ENCODE data around the gene NCKAP5.

The NCKAP5 gene

GRCh38 chr2:133600266-133600928, 32.1 kb upstream of the NCKAP5 start:
- TF ChIP-seq EZH2 (IDR thresholded peaks at IDR 0.05; ENCODE audit: borderline replicate concordance, low read length) (no peak), CTCF (IDR thresholded peaks at IDR 0.05; ENCODE audit: low read length) (no peak)
- no peaks in the 10 kb centered on the region for H3K27me3 ChIP-seq (ENCODE audit: insufficient read depth, low read length)
- no peaks in the 10 kb centered on the region for H3K79me2 ChIP-seq (ENCODE audit: insufficient read depth, low read length)
- H3K9me3 ChIP-seq (ENCODE audit: low read length): no peaks in the 10 kb centered on the region
- H3K9ac ChIP-seq (ENCODE audit: low read length): no peak overlapping the region
- no peaks in the 10 kb centered on the region for H3F3A ChIP-seq (ENCODE audit: insufficient read depth, low read length)
- no peak overlapping the region for H2AFZ ChIP-seq (ENCODE audit: low read length)
- H3K27ac ChIP-seq (ENCODE audit: low read depth, low read length, poor library complexity, severe bottlenecking): no peak overlapping the region
- H3K36me3 ChIP-seq (ENCODE audit: insufficient read depth, low read length): no peaks in the 10 kb centered on the region
- H3K4me3 ChIP-seq (ENCODE audit: low read depth, low read length, poor library complexity, severe bottlenecking): no peak overlapping the region
- H3K9me2 ChIP-seq (ENCODE audit: low read depth, low read length): no peaks in the 10 kb centered on the region
- H3K4me1 ChIP-seq (ENCODE audit: insufficient read depth, low read length, severe bottlenecking): no peaks in the 10 kb centered on the region
- no peaks in the 10 kb centered on the region for H4K20me1 ChIP-seq (ENCODE audit: insufficient read depth, low read length)
- H3K4me2 ChIP-seq (ENCODE audit: low read length): no peak overlapping the region

- no peak overlapping the region for H3K4me2 ChIP-seq (ENCODE audit: low read length)
- no peak for TF ChIP-seq EZH2 (IDR thresholded peaks at IDR 0.05; ENCODE audit: borderline replicate concordance, low read length)
- no peak for TF ChIP-seq CTCF (IDR thresholded peaks at IDR 0.05; ENCODE audit: low read length)
- no peak overlapping the region for H2AFZ ChIP-seq (ENCODE audit: low read length)
These were observed 31.5 kb upstream of the NCKAP5 start for GRCh38 chr2:133599811-133600210.

GRCh38 chr2:133599211-133599803, 31.0 kb upstream of the NCKAP5 start:
- H3K79me2 ChIP-seq (ENCODE audit: insufficient read depth, low read length): no peaks in the 10 kb centered on the region
- H4K20me1 ChIP-seq (ENCODE audit: insufficient read depth, low read length): no peaks in the 10 kb centered on the region
- H2AFZ ChIP-seq (ENCODE audit: low read length): no peak overlapping the region
- no peaks in the 10 kb centered on the region for H3F3A ChIP-seq (ENCODE audit: insufficient read depth, low read length)
- no peak overlapping the region for H3K4me3 ChIP-seq (ENCODE audit: low read depth, low read length, poor library complexity, severe bottlenecking)
- H3K4me1 ChIP-seq (ENCODE audit: insufficient read depth, low read length, severe bottlenecking): no peaks in the 10 kb centered on the region
- no peaks in the 10 kb centered on the region for H3K9me3 ChIP-seq (ENCODE audit: low read length)
- H3K4me2 ChIP-seq (ENCODE audit: low read length): no peak overlapping the region
- no peak for TF ChIP-seq EZH2 (IDR thresholded peaks at IDR 0.05; ENCODE audit: borderline replicate concordance, low read length)
- TF ChIP-seq CTCF (IDR thresholded peaks at IDR 0.05; ENCODE audit: low read length): no peak
- no peak overlapping the region for H3K27ac ChIP-seq (ENCODE audit: low read depth, low read length, poor library complexity, severe bottlenecking)
- no peaks in the 10 kb centered on the region for H3K36me3 ChIP-seq (ENCODE audit: insufficient read depth, low read length)
- no peaks in the 10 kb centered on the region for H3K9me2 ChIP-seq (ENCODE audit: low read depth, low read length)
- H3K9ac ChIP-seq (ENCODE audit: low read length): no peak overlapping the region
- H3K27me3 ChIP-seq (ENCODE audit: insufficient read depth, low read length): no peaks in the 10 kb centered on the region

More at GRCh38 chr2:133599811-133600210, 31.5 kb upstream of the NCKAP5 start:
- Histone ChIP-seq H3K9me3 (ENCODE audit: low read length) (no peaks in the 10 kb centered on the region), H3K9ac (ENCODE audit: low read length) (no peak overlapping the region), H3K27ac (ENCODE audit: low read depth, low read length, poor library complexity, severe bottlenecking) (no peak overlapping the region), H3K4me1 (ENCODE audit: insufficient read depth, low read length, severe bottlenecking) (no peaks in the 10 kb centered on the region), H4K20me1 (ENCODE audit: insufficient read depth, low read length) (no peaks in the 10 kb centered on the region), H3K4me3 (ENCODE audit: low read depth, low read length, poor library complexity, severe bottlenecking) (no peak overlapping the region), H3K36me3 (ENCODE audit: insufficient read depth, low read length) (no peaks in the 10 kb centered on the region), H3K27me3 (ENCODE audit: insufficient read depth, low read length) (no peaks in the 10 kb centered on the region), H3F3A (ENCODE audit: insufficient read depth, low read length) (no peaks in the 10 kb centered on the region), H3K79me2 (ENCODE audit: insufficient read depth, low read length) (no peaks in the 10 kb centered on the region), H3K9me2 (ENCODE audit: low read depth, low read length) (no peaks in the 10 kb centered on the region)
